C4-2B (cell line): ENCODE data around the gene PAOX.

Experiments used
- H3K27ac ChIP-seq: fragments of 450-650 bp; 2 replicates; pipeline ENCODE4 v1.5.1; 2017
- CTCF ChIP-seq: fragments of 450-650 bp; conservative IDR thresholded peaks from 2 replicates; pipeline ENCODE4 v1.5.1; 2017; ENCODE audit warnings: mild to moderate bottlenecking
- ZFX ChIP-seq: fragments of 450-650 bp; IDR thresholded peaks from 2 replicates; pipeline ENCODE4 v1.6.1; 2017

Gene PAOX

GRCh38 chr10:133377025-133377817 lies 1.8 kb upstream of the PAOX start:
- TF ChIP-seq CTCF (no peak), ZFX (no peak)
- H3K27ac ChIP-seq: peak overlapping the region; percentile 73; the same call in 1 of the 2 replicates

GRCh38 chr10:133377818-133378250 lies 1.2 kb upstream of the PAOX start:
- TF ChIP-seq ZFX (no peak), CTCF (no peak)
- peak overlapping the region; percentile 73 for H3K27ac ChIP-seq

- H3K27ac ChIP-seq: peak overlapping the region; percentile 73
- TF ChIP-seq ZFX: no peak
- TF ChIP-seq CTCF: no peak
Observed at GRCh38 chr10:133378251-133379096, 588 bp upstream of the PAOX start.

GRCh38 chr10:133379801-133380666 lies 972 bp downstream of the PAOX start:
- no peak for TF ChIP-seq CTCF
- no peak for TF ChIP-seq ZFX
- H3K27ac ChIP-seq: peak overlapping the region; percentile 46; the same call in 1 of the 2 replicates

- no peak for TF ChIP-seq ZFX
- no peak for TF ChIP-seq CTCF
- H3K27ac ChIP-seq: no peak overlapping the region
Observed at GRCh38 chr10:133381036-133381435, 2.0 kb downstream of the PAOX start.

GRCh38 chr10:133383551-133383950 lies 4.5 kb downstream of the PAOX start:
- TF ChIP-seq ZFX (no peak), CTCF (no peak)
- no peak overlapping the region for H3K27ac ChIP-seq
